ENCODE data around the gene ABCC4. TPM values are rescaled to one million over a fixed set of nuclear protein-coding genes. Genes with fewer than 3 reads are reported as not detected.

The ABCC4 gene
- total RNA-seq, 4 donors from 2014 or later = 15.8 to 26.0 (median 23.8) TPM

- Histone ChIP-seq H3K4me1 (no peaks in the 10 kb centered on the region), H3K27me3 (no peaks in the 10 kb centered on the region), H3K27ac (no peak overlapping the region), H3K36me3 (no peaks in the 10 kb centered on the region), H3K4me3 (no peak overlapping the region), H3K9me3 (no peaks in the 10 kb centered on the region)
- in situ Hi-C loops (cut with MboI; ENCODE audit: low pct_ligation_motif_present in 1 of 4, low pct_unique_long_range_greater_than_20kb in 1 of 4, low sequenced_read_pairs in 3 of 4) (no loop called here), intact Hi-C loops (cut with DNase I; ENCODE audit: low total_unique reads) (no loop called here)
- TF ChIP-seq POLR2A (IDR thresholded peaks at IDR 0.05) (no peak), POLR2AphosphoS5 (IDR thresholded peaks at IDR 0.05) (no peak), CTCF (IDR thresholded peaks at IDR 0.05) (no peak), EP300 (IDR thresholded peaks at IDR 0.05; ENCODE audit: low read depth) (no peak)
- 80 to 100% methylated on average over 4 to 7 of the region's 7 CpGs for WGBS, 2 donors (ENCODE audit: low coverage in 1 of 2)
- no peak for DNase-seq
These were observed 41.2 kb downstream of the ABCC4 start for GRCh38 chr13:95260031-95260525.

GRCh38 chr13:95258619-95259194 lies 42.5 kb downstream of the ABCC4 start:
- intact Hi-C loops (cut with DNase I; ENCODE audit: low total_unique reads) (no loop called here), in situ Hi-C loops (cut with MboI; ENCODE audit: low pct_ligation_motif_present in 1 of 4, low pct_unique_long_range_greater_than_20kb in 1 of 4, low sequenced_read_pairs in 3 of 4) (no loop called here)
- Histone ChIP-seq H3K4me3 (no peak overlapping the region), H3K27ac (no peak overlapping the region), H3K4me1 (no peaks in the 10 kb centered on the region), H3K27me3 (no peaks in the 10 kb centered on the region), H3K36me3 (no peaks in the 10 kb centered on the region), H3K9me3 (no peaks in the 10 kb centered on the region)
- DNase-seq = no peak
- TF ChIP-seq POLR2A (IDR thresholded peaks at IDR 0.05) = no peak
- TF ChIP-seq CTCF (IDR thresholded peaks at IDR 0.05) = no peak
- 83 to 91% methylated on average over 1 to 9 of the region's 9 CpGs for WGBS, 2 donors (ENCODE audit: low coverage in 1 of 2)

DNA sequence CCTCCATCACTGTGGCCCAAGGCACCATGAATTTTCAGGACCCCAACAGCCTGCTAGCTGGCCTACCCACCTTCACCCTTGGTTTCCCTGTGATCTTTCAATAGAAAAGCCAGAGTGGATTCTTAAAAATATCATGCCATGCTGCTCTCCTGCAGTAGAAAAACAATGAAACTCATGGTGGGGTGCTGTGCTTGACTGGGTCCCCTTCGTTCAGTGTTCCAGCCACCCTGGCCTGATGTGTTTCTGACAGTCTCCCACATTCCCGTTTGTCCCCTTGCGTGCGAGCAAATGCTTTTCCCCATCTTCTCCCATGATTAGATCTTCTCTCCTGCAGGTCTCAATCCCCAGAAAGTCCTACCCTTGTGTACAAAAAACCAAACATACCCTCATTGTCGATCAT lies 43.2 kb downstream of the ABCC4 start:
- in situ Hi-C loops (cut with MboI; ENCODE audit: low pct_ligation_motif_present in 1 of 4, low pct_unique_long_range_greater_than_20kb in 1 of 4, low sequenced_read_pairs in 3 of 4) = no loop called here
- DNase-seq = no peak
- intact Hi-C loops (cut with DNase I; ENCODE audit: low total_unique reads) = no loop called here
- no peak overlapping the region for H3K27ac ChIP-seq
- WGBS, 2 donors (ENCODE audit: low coverage in 1 of 2) = 98 to 100% methylated on average over 4 to 5 of the region's 5 CpGs
- TF ChIP-seq POLR2AphosphoS5 (IDR thresholded peaks at IDR 0.05) = no peak
- H3K27me3 ChIP-seq = no peaks in the 10 kb centered on the region
- no peaks in the 10 kb centered on the region for H3K9me3 ChIP-seq
- H3K4me3 ChIP-seq = no peak overlapping the region
- H3K4me1 ChIP-seq = no peaks in the 10 kb centered on the region
- no peaks in the 10 kb centered on the region for H3K36me3 ChIP-seq

DNA sequence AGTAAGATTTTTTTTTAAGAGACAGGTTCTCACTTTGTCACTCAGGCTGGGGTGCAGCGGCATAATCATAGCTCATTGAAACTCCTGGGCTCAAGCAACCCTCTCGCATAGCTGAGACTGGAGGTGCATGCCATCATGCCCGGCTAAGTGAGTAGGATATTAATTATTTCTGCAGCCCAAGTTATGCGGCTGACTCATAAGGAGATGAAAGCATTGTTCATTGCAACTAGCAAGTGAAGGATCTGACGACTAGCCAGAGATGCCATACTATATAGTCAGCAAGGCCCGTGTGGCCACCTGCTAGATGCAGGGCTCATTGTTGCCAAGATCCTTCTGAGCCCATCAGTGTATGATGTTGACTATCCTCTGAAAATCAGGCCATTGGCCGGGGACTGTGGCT lies 45.2 kb downstream of the ABCC4 start:
- Histone ChIP-seq H3K4me1 (no peaks in the 10 kb centered on the region), H3K27me3 (no peaks in the 10 kb centered on the region), H3K36me3 (no peaks in the 10 kb centered on the region), H3K4me3 (no peak overlapping the region), H3K9me3 (no peaks in the 10 kb centered on the region), H3K27ac (no peak overlapping the region)
- TF ChIP-seq POLR2A (IDR thresholded peaks at IDR 0.05) = no peak
- peak in 1 of 3 donors; percentile 11 for TF ChIP-seq POLR2AphosphoS5 (IDR thresholded peaks at IDR 0.05)
- no peak for TF ChIP-seq EP300 (IDR thresholded peaks at IDR 0.05; ENCODE audit: low read depth)
- TF ChIP-seq CTCF (IDR thresholded peaks at IDR 0.05) = no peak
- intact Hi-C loops (cut with DNase I; ENCODE audit: low total_unique reads) = no loop called here
- no peak for DNase-seq
- in situ Hi-C loops (cut with MboI; ENCODE audit: low pct_ligation_motif_present in 1 of 4, low pct_unique_long_range_greater_than_20kb in 1 of 4, low sequenced_read_pairs in 3 of 4) = no loop called here
- WGBS, 2 donors (ENCODE audit: low coverage in 1 of 2) = 71 to 80% methylated on average over 2 to 7 of the region's 7 CpGs

Measured in transverse colon (tissue), 4 donors.